OCI-LY7 (cell line): Measurements from ENCODE around the gene SH3GL2.

Experiments
- EZH2phosphoT487 ChIP-seq: fragments of 200-600 bp; sonication (generic); IDR thresholded peaks from 2 replicates; pipeline ENCODE4 v1.6.1; 2018; ENCODE audit warnings: low read depth, borderline replicate concordance, mild to moderate bottlenecking, mixed run types, antibody characterized with exemption, low read length, moderate library complexity, mixed read lengths
- TF ChIP-seq, protein P1 (sequence below): fragments of 200-600 bp; sonication (generic); conservative IDR thresholded peaks from 2 replicates; pipeline ENCODE4 v1.5.1; 2014; ENCODE audit warnings: mild to moderate bottlenecking, antibody characterized with exemption, low read length, moderate library complexity, mixed read lengths

DNA sequence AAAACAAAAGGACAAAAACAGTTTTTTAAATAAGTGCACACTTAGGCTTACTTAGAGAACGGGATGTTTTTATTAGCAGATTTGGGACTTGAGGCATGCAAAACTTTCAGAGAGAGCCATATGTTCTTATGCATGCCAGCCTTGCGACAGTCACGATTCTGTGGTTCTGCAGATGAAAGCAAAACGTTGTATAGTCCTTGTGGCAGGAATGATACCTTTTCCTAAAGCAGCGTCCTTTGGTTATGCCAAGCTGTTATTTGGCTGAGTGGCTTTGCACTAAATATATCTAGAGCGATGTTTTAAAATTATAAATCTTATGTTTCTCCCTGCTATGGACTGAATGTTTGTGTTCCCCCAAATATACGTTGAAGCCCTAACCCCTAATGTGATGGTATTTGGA lies 152.0 kb downstream of the SH3GL2 start:
- TF ChIP-seq, protein P1, sequence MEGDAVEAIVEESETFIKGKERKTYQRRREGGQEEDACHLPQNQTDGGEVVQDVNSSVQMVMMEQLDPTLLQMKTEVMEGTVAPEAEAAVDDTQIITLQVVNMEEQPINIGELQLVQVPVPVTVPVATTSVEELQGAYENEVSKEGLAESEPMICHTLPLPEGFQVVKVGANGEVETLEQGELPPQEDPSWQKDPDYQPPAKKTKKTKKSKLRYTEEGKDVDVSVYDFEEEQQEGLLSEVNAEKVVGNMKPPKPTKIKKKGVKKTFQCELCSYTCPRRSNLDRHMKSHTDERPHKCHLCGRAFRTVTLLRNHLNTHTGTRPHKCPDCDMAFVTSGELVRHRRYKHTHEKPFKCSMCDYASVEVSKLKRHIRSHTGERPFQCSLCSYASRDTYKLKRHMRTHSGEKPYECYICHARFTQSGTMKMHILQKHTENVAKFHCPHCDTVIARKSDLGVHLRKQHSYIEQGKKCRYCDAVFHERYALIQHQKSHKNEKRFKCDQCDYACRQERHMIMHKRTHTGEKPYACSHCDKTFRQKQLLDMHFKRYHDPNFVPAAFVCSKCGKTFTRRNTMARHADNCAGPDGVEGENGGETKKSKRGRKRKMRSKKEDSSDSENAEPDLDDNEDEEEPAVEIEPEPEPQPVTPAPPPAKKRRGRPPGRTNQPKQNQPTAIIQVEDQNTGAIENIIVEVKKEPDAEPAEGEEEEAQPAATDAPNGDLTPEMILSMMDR, result no peak
- no peak for TF ChIP-seq EZH2phosphoT487
